ENCODE results near the gene PLEKHM2.

Gene PLEKHM2

DNA sequence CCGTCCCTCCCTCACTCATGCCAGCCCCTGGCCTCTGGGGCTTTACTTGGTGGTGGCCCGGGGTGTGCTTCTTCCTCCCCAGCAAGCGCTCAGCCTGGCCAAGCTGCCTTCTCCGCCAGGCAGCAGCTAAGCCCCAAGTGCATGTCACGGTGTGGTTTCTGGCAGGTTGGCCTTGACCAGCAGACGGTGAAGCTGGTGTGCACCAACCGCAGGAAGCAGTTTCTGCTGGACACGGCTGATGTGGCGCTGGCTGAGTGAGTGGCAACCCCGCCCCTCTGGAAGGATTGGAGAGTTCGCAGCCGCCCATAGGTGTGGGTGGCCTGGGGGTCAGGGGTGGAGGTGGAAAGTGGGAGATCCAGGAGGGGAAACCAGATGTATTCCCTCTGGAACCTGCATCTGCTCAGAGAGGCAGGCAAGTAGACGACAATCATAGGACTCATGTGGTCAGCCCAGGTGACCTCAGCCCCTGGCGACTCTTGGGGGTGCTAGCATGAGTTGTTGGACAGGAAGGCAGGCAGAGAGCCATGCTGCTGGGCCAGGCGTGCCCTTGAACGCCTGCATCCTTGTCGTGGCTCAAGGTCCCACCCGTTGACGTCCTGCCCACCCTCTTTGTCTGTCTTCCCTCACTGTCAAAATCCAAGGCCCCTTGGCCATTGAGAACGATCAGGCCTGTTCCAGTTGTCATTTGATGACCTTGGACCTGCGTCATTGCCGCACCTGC lies 45.0 kb downstream of the PLEKHM2 start:
- DNase-seq (ENCODE audit: low read depth in 2 of 2), result no peak
- H3K4me3 ChIP-seq (replicated peaks in 1 of 2; ENCODE audit: low read depth in 2 of 2, low read length in 2 of 2), result no peak overlapping the region
- TF ChIP-seq, protein P1, sequence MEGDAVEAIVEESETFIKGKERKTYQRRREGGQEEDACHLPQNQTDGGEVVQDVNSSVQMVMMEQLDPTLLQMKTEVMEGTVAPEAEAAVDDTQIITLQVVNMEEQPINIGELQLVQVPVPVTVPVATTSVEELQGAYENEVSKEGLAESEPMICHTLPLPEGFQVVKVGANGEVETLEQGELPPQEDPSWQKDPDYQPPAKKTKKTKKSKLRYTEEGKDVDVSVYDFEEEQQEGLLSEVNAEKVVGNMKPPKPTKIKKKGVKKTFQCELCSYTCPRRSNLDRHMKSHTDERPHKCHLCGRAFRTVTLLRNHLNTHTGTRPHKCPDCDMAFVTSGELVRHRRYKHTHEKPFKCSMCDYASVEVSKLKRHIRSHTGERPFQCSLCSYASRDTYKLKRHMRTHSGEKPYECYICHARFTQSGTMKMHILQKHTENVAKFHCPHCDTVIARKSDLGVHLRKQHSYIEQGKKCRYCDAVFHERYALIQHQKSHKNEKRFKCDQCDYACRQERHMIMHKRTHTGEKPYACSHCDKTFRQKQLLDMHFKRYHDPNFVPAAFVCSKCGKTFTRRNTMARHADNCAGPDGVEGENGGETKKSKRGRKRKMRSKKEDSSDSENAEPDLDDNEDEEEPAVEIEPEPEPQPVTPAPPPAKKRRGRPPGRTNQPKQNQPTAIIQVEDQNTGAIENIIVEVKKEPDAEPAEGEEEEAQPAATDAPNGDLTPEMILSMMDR (IDR thresholded peaks at IDR 0.05; ENCODE audit: low read depth, low read length), result no peak

DNA sequence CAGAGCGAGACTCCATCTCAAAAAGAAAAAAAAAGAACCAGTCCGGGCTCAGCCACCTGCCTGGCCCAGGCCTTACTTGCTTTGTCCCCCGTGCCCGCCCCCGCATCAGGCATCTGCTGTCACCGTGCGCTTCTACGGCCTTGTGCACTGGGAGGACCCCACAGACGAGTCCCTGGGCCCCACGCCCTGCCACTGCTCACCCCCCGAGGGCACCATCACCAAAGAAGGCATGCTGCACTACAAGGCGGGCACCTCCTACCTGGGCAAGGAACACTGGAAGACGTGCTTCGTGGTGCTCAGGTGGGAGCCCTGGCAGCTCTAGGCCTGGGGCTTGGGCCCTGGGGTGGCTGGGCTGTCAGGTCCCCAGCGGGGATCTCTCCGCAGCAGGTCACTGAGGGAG lies 46.3 kb downstream of the PLEKHM2 start:
- TF ChIP-seq, protein P1 (IDR thresholded peaks at IDR 0.05; ENCODE audit: low read depth, low read length), result no peak
- DNase-seq (ENCODE audit: low read depth in 2 of 2), result no peak
- H3K4me3 ChIP-seq (replicated peaks in 1 of 2; ENCODE audit: low read depth in 2 of 2, low read length in 2 of 2), result no peak overlapping the region

DNA sequence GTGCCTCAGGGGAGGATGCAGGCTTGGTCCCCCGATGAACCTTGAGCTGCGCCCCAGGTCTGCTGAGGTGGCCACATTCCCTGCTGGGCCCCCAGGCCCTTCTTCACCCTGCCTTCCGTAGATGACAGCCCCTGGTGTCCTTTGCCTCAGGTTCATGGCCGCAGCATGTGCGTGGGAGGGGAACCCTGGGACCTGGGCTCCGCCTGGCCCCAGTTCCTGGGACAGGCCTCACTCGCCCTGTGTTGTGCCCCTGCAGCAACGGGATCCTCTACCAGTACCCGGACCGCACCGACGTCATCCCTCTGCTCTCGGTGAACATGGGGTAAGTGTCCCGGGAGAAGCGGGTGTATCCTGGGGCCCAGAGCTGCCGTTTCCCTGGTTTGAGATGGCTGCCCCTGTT lies 46.8 kb downstream of the PLEKHM2 start:
- H3K4me3 ChIP-seq (replicated peaks in 1 of 2; ENCODE audit: low read depth in 2 of 2, low read length in 2 of 2), result no peak overlapping the region
- DNase-seq (ENCODE audit: low read depth in 2 of 2), result no peak
- TF ChIP-seq, protein P1 (IDR thresholded peaks at IDR 0.05; ENCODE audit: low read depth, low read length), result no peak

DNA sequence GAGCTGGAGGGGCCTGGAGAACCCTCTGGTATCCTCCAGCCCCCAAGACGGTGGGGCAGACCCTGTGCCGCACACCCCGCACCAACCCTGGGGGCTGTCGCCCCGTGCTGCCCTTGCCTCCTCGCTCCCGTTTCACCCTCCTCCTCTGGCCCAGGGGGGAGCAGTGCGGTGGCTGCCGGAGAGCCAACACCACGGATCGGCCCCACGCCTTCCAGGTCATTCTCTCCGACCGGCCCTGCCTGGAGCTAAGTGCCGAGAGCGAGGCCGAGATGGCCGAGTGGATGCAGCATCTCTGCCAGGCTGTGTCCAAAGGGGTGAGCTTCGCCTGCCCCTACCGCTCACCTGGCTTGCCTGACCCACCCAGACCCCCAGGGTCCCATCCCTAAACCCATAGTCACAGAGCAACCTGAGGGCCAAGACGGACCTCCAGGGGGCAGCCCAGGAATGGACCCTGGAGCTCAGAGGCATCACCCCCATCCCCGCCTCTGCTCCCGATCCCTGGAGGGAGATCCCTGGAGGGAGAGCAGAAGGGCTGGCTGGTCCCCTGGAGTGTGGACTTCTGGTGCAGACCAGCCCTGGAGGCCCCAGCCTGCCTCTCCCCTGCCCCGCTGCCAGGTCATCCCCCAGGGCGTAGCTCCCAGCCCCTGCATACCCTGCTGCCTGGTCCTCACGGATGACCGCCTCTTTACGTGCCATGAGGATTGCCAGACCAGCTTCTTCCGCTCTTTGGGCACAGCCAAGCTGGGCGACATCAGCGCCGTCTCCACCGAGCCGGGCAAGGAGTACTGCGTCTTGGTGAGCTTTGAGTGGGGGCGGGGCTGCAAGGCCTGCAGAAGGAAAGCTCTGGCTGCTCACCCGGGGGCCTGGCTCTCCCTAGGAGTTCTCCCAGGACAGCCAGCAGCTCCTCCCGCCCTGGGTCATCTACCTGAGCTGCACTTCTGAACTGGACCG lies 47.9 kb downstream of the PLEKHM2 start:
- TF ChIP-seq, protein P1 (IDR thresholded peaks at IDR 0.05; ENCODE audit: low read depth, low read length), result no peak
- no peak overlapping the region for H3K4me3 ChIP-seq (replicated peaks in 1 of 2; ENCODE audit: low read depth in 2 of 2, low read length in 2 of 2)
- no peak for DNase-seq (ENCODE audit: low read depth in 2 of 2)

DNA sequence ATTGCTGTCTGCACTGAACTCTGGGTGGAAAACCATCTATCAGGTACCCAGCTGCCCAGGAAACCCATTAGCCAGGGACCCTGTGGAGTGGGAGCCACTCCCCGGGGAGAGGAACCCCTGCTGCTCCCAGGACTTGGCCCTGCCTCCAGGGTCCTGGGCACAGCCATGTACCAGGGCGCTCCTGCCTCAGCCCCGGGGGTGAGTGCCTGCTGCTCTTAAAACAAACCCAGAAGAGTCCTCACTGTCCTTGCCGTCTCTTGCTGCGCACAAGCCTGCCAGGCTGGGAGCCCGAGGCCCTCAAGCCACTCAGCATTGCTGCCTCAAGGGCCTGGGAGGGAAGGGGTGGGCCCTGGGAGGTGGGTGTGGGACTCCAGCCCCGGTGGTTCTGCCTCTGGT lies 48.6 kb downstream of the PLEKHM2 start:
- no peak for DNase-seq (ENCODE audit: low read depth in 2 of 2)

DNA sequence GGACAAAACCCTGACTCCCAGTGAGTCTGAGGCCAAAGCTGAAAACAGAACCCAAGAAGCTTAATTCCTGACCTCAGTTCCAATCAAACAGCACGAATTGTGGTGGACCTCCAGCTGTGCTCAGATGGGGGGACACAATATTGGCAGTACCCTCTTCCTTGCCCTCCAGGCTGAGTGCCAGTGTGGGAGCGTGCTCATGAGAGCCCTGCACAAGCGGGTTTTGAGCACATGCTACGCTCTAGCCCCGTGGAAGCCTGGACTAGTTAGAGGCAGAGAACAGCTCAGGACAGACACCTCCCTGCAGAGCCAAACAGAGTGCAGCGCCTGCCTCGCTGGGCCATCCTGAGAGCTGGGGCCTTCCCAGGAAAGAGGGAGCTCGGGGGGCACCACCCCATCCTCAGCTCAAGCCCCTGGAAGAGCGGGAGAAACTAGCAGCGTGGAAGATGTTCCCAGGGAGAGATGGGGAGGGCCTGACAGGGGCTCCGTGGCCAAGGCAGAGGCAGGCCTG lies 49.2 kb downstream of the PLEKHM2 start:
- TF ChIP-seq, protein P1 (IDR thresholded peaks at IDR 0.05; ENCODE audit: low read depth, low read length), result no peak
- DNase-seq (ENCODE audit: low read depth in 2 of 2), result no peak
- H3K4me3 ChIP-seq (replicated peaks in 1 of 2; ENCODE audit: low read depth in 2 of 2, low read length in 2 of 2), result no peak overlapping the region

More for the DNA sequence above, 48.6 kb downstream of the PLEKHM2 start:
- TF ChIP-seq, protein P1 (IDR thresholded peaks at IDR 0.05; ENCODE audit: low read depth, low read length), result no peak
- no peak overlapping the region for H3K4me3 ChIP-seq (replicated peaks in 1 of 2; ENCODE audit: low read depth in 2 of 2, low read length in 2 of 2)
